ENCODE results near the gene CTBP1. TPM values are rescaled to one million over a fixed set of nuclear protein-coding genes. Genes with fewer than 3 reads are reported as not detected.
"Not testable (repeated sequence)": the region's sequence is repeated elsewhere in the genome, so short reads cannot be mapped to it uniquely, and the experiment has no call there.

CTBP1 gene
- total and polyA plus RNA-seq, 2 experiments from 2014 or later = 40.1 to 160 TPM

DNA sequence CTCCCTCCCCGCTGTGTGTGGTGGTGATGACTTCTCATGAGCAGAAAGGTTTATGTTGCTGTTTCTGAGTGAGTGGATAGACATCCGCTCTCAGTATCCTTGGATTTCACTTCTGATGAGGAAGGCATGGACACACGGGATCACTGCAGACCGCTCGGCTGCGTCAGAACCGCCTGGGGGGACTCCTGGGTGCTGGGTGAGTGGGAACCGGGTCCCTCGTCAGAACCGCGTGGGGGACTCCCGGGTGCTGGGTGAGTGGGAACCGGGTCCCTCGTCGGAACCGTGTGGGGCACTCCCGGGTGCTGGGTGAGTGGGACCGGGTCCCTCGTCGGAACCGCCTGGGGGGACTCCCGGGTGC lies 9.0 kb downstream of the CTBP1 start:
- TF ChIP-seq EZH2 (IDR thresholded peaks at IDR 0.05; ENCODE audit: insufficient read depth, poor library complexity, severe bottlenecking) (no peak), EZH2phosphoT487 (IDR thresholded peaks at IDR 0.05; ENCODE audit: insufficient read depth, low read depth) (no peak)
- Histone ChIP-seq H3K4me1 (ENCODE audit: insufficient read depth) (no peaks in the 10 kb centered on the region), H3K9ac (no peak overlapping the region), H3K9me2 (ENCODE audit: insufficient read depth) (no peaks in the 10 kb centered on the region), H3K4me3 (no peak overlapping the region), H4K20me1 (ENCODE audit: insufficient read depth) (peaks cover 6% of the 10 kb centered on the region; the same call in 1 of the 2 replicates), H3K27me3 (replicated peaks; ENCODE audit: insufficient read depth) (no peaks in the 10 kb centered on the region), H3F3A (ENCODE audit: insufficient read depth) (no peaks in the 10 kb centered on the region), H3K27ac (no peak overlapping the region), H3K36me3 (ENCODE audit: low read depth) (peaks cover 3% of the 10 kb centered on the region; the same call in 1 of the 2 replicates), H3K9me3 (ENCODE audit: low read depth) (no peaks in the 10 kb centered on the region), H2AFZ (no peak overlapping the region), H3K4me2 (ENCODE audit: unreplicated experiment) (no peak overlapping the region), H3K79me2 (ENCODE audit: insufficient read depth) (peaks cover 84% of the 10 kb centered on the region)
- DNase-seq = no peak
- in situ Hi-C loops (cut with MboI) = no loop called here
- WGBS, 2 experiments (ENCODE audit: low coverage in 1 of 2, low lambda C conversion rate in 2 of 2, missing lambda C conversion rate in 2 of 2) = 96 to 97% methylated on average over 12 to 22 of the region's 22 CpGs

DNA sequence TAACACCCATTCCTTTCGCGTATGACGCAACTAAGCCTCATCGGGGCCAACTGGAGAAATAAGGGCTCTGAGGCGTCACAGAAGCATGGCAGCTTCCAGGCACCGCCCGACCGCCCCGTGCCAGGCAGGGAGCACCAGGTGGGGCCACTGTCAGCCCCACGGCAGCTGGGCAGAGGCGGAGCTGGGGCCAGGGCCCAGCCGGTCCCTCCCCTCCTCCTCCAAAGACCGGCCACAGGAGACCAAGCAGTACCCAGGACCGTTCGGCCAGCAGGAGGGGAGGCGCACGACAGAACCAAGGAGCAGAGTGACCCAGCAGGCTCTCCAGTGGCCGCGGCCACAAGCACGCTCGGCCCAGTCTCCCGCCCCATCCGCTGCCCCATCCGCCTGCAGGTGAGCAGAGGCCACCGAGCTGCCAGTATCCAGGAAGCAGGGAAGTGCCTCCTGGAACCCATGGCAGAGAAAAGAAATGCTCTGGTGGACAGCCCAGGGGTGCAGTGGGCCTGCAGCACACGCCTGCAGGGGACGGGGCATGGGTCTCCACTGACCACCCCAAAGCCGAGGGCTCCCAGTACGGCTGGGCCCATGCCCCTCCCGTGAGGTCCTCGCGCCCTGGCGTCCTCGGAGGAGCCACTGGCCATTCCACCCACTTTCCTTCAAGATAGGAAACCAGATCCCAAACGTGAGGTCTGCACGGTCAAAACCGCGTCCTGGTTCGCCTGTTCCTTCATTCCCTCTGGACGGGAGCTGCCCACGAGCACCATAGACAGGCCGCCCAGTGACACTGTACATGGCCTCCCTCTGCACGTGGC lies 9.6 kb downstream of the CTBP1 start:
- H3K27ac ChIP-seq = no peak overlapping the region
- WGBS, 2 experiments (ENCODE audit: low coverage in 1 of 2, low lambda C conversion rate in 2 of 2, missing lambda C conversion rate in 2 of 2) = 85 to 88% methylated on average over 30 to 43 of the region's 43 CpGs

DNA sequence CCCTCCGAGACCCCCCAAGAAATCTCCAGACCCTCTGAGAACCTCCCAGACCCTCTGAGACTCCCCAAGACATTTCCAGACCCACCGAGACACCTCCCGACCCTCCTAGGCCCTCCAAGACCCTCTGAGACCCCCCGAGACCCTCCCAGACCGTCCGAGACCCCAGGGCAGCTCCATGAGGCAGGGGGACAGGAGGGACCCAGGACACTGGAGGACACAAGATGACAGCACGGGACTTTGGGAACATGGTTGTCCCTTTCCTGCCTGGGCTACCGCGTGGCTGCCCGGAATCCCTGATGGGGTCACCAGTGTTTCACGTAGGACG lies 10.3 kb downstream of the CTBP1 start:
- no peak for DNase-seq
- H3K79me2 ChIP-seq (ENCODE audit: insufficient read depth) = peaks cover 83% of the 10 kb centered on the region
- H3K4me2 ChIP-seq (ENCODE audit: unreplicated experiment) = no peak overlapping the region
- peaks cover 3% of the 10 kb centered on the region; the same call in 1 of the 2 replicates for H3K36me3 ChIP-seq (ENCODE audit: low read depth)
- no peaks in the 10 kb centered on the region for H3F3A ChIP-seq (ENCODE audit: insufficient read depth)
- WGBS, 2 experiments (ENCODE audit: low coverage in 1 of 2, low lambda C conversion rate in 2 of 2, missing lambda C conversion rate in 2 of 2) = 92 to 96% methylated on average over 11 to 12 of the region's 12 CpGs
- TF ChIP-seq EZH2phosphoT487 (IDR thresholded peaks at IDR 0.05; ENCODE audit: insufficient read depth, low read depth) = no peak
- TF ChIP-seq EZH2 (IDR thresholded peaks at IDR 0.05; ENCODE audit: insufficient read depth, poor library complexity, severe bottlenecking) = no peak
- H3K9me2 ChIP-seq (ENCODE audit: insufficient read depth) = no peaks in the 10 kb centered on the region
- no peaks in the 10 kb centered on the region for H3K27me3 ChIP-seq (replicated peaks; ENCODE audit: insufficient read depth)
- H3K9ac ChIP-seq = no peak overlapping the region
- H3K4me1 ChIP-seq (ENCODE audit: insufficient read depth) = 0 out of 2 replicates have a peak, but pooled peaks cover 8% of the 10 kb centered on the region
- no peak overlapping the region for H2AFZ ChIP-seq
- in situ Hi-C loops (cut with MboI) = no loop called here
- no peaks in the 10 kb centered on the region for H3K9me3 ChIP-seq (ENCODE audit: low read depth)
- H3K4me3 ChIP-seq = no peak overlapping the region
- H4K20me1 ChIP-seq (ENCODE audit: insufficient read depth) = peaks cover 6% of the 10 kb centered on the region; the same call in 1 of the 2 replicates
- H3K27ac ChIP-seq = no peak overlapping the region

More for the DNA sequence above, 9.6 kb downstream of the CTBP1 start:
- Histone ChIP-seq H3K4me1 (ENCODE audit: insufficient read depth) (0 out of 2 replicates have a peak, but pooled peaks cover 3% of the 10 kb centered on the region), H4K20me1 (ENCODE audit: insufficient read depth) (peaks cover 6% of the 10 kb centered on the region; the same call in 1 of the 2 replicates), H3K9me2 (ENCODE audit: insufficient read depth) (no peaks in the 10 kb centered on the region), H3K9me3 (ENCODE audit: low read depth) (no peaks in the 10 kb centered on the region), H2AFZ (no peak overlapping the region), H3F3A (ENCODE audit: insufficient read depth) (no peaks in the 10 kb centered on the region), H3K4me3 (no peak overlapping the region), H3K4me2 (ENCODE audit: unreplicated experiment) (no peak overlapping the region), H3K79me2 (ENCODE audit: insufficient read depth) (peaks cover 84% of the 10 kb centered on the region), H3K9ac (no peak overlapping the region), H3K27me3 (replicated peaks; ENCODE audit: insufficient read depth) (no peaks in the 10 kb centered on the region), H3K36me3 (ENCODE audit: low read depth) (peaks cover 3% of the 10 kb centered on the region; the same call in 1 of the 2 replicates)
- DNase-seq = no peak
- in situ Hi-C loops (cut with MboI) = no loop called here
- no peak for TF ChIP-seq EZH2phosphoT487 (IDR thresholded peaks at IDR 0.05; ENCODE audit: insufficient read depth, low read depth)
- no peak for TF ChIP-seq EZH2 (IDR thresholded peaks at IDR 0.05; ENCODE audit: insufficient read depth, poor library complexity, severe bottlenecking)

DNA sequence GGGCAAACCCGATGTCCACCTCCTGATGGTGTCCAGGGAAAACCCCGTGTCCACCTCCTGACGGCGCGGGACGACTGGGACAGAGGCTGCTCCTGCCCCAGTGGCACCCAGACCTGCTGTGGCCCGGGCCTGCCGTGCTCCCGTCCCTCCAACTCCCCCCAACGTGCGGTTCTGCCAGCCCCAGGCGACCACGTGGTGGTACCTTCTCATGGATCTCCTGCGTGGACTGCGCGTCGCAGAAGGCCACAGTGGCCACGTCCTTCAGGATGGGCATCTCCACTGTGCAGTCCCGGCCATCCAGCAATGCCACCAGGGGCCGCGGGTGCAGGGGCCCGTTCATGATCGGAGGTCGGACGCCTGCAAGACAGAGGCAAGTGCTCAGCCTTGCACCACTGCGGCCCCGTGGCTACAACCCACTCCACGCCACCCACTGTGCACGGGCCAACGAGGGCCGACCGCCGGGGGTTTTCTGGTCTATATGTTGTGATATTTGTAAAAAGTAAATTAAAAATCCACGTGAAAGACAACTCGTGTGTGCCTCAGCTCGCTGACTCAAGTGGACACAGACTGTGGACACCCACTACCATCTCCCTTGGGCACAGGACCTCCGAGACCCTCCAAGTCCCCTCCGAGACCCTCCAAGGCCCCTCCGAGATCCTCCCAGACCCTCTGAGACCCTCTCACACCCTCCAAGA lies 10.8 kb downstream of the CTBP1 start:
- H3K4me1 ChIP-seq (ENCODE audit: insufficient read depth) = 0 out of 2 replicates have a peak, but pooled peaks cover 8% of the 10 kb centered on the region
- no peak overlapping the region for H3K27ac ChIP-seq
- H3K36me3 ChIP-seq (ENCODE audit: low read depth) = peaks cover 3% of the 10 kb centered on the region; the same call in 1 of the 2 replicates
- H3K27me3 ChIP-seq (replicated peaks; ENCODE audit: insufficient read depth) = no peaks in the 10 kb centered on the region
- H3K79me2 ChIP-seq (ENCODE audit: insufficient read depth) = peaks cover 78% of the 10 kb centered on the region
- no peak overlapping the region for H2AFZ ChIP-seq
- in situ Hi-C loops (cut with MboI) = no loop called here
- H3K4me3 ChIP-seq = no peak overlapping the region
- TF ChIP-seq EZH2 (IDR thresholded peaks at IDR 0.05; ENCODE audit: insufficient read depth, poor library complexity, severe bottlenecking) = no peak
- TF ChIP-seq EZH2phosphoT487 (IDR thresholded peaks at IDR 0.05; ENCODE audit: insufficient read depth, low read depth) = no peak
- H3K9me2 ChIP-seq (ENCODE audit: insufficient read depth) = no peaks in the 10 kb centered on the region
- no peaks in the 10 kb centered on the region for H3F3A ChIP-seq (ENCODE audit: insufficient read depth)
- 93 to 95% methylated on average over 37 to 38 of the region's 39 CpGs for WGBS, 2 experiments (ENCODE audit: low coverage in 1 of 2, low lambda C conversion rate in 2 of 2, missing lambda C conversion rate in 2 of 2)
- DNase-seq = no peak
- H3K9me3 ChIP-seq (ENCODE audit: low read depth) = no peaks in the 10 kb centered on the region
- no peak overlapping the region for H3K4me2 ChIP-seq (ENCODE audit: unreplicated experiment)
- H3K9ac ChIP-seq = no peak overlapping the region
- H4K20me1 ChIP-seq (ENCODE audit: insufficient read depth) = peaks cover 6% of the 10 kb centered on the region; the same call in 1 of the 2 replicates

DNA sequence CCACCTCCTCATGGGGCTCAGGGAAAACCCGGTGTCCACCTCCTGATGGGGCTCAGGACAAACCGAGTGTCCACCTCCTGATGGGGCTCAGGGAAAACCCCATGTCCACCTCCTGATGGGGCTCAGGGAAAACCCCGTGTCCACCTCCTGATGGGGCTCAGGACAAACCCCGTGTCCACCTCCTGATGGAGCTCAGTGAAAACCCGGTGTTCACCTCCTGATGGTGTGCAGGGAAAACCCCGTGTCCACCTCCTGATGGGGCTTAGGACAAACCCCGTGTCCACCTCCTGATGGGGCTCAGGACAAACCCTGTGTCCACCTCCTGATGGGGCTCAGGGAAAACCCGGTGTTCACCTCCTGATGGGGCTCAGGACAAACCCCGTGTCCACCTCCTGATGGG lies 11.7 kb downstream of the CTBP1 start:
- H2AFZ ChIP-seq; H3K27me3 ChIP-seq (replicated peaks; ENCODE audit: insufficient read depth); H4K20me1 ChIP-seq (ENCODE audit: insufficient read depth); DNase-seq; H3K4me3 ChIP-seq; H3K9ac ChIP-seq; H3K27ac ChIP-seq; H3K9me2 ChIP-seq (ENCODE audit: insufficient read depth); H3K9me3 ChIP-seq (ENCODE audit: low read depth); H3F3A ChIP-seq (ENCODE audit: insufficient read depth); H3K4me2 ChIP-seq (ENCODE audit: unreplicated experiment); in situ Hi-C loops (cut with MboI); H3K36me3 ChIP-seq (ENCODE audit: low read depth); H3K4me1 ChIP-seq (ENCODE audit: insufficient read depth): not testable (repeated sequence)
- peaks cover 76% of the 10 kb centered on the region for H3K79me2 ChIP-seq (ENCODE audit: insufficient read depth)
- 96 to 98% methylated on average over 8 to 9 of the region's 9 CpGs for WGBS, 2 experiments (ENCODE audit: low coverage in 1 of 2, low lambda C conversion rate in 2 of 2, missing lambda C conversion rate in 2 of 2)

DNA sequence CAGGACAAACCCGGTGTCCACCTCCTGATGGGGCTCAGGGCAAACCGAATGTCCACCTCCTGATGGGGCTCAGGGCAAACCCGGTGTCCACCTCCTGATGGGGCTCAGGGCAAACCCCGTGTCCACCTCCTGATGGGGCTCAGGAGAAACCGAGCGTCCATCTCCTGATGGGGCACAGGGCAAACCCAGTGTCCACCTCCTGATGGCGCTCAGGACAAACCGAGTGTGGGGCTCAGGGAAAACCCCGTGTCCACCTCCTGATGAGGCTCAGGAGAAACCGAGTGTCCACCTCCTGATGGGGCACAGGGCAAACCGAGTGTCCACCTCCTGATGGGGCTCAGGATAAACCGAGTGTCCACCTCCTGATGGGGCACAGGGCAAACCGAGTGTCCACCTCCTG lies 12.1 kb downstream of the CTBP1 start:
- H3K4me2 ChIP-seq (ENCODE audit: unreplicated experiment); H3K9ac ChIP-seq; H2AFZ ChIP-seq; H3K36me3 ChIP-seq (ENCODE audit: low read depth); H3K4me3 ChIP-seq; H4K20me1 ChIP-seq (ENCODE audit: insufficient read depth); DNase-seq; H3K9me2 ChIP-seq (ENCODE audit: insufficient read depth); H3K4me1 ChIP-seq (ENCODE audit: insufficient read depth); H3F3A ChIP-seq (ENCODE audit: insufficient read depth); H3K27ac ChIP-seq; in situ Hi-C loops (cut with MboI); H3K9me3 ChIP-seq (ENCODE audit: low read depth); H3K27me3 ChIP-seq (replicated peaks; ENCODE audit: insufficient read depth): not testable (repeated sequence)
- peaks cover 76% of the 10 kb centered on the region for H3K79me2 ChIP-seq (ENCODE audit: insufficient read depth)
- 88 to 91% methylated on average over 6 to 12 of the region's 13 CpGs for WGBS, 2 experiments (ENCODE audit: low coverage in 1 of 2, low lambda C conversion rate in 2 of 2, missing lambda C conversion rate in 2 of 2)

Data from GM23248 (cell line).